ENCODE measurements around the gene PRKN.

- TF ChIP-seq, protein P1, sequence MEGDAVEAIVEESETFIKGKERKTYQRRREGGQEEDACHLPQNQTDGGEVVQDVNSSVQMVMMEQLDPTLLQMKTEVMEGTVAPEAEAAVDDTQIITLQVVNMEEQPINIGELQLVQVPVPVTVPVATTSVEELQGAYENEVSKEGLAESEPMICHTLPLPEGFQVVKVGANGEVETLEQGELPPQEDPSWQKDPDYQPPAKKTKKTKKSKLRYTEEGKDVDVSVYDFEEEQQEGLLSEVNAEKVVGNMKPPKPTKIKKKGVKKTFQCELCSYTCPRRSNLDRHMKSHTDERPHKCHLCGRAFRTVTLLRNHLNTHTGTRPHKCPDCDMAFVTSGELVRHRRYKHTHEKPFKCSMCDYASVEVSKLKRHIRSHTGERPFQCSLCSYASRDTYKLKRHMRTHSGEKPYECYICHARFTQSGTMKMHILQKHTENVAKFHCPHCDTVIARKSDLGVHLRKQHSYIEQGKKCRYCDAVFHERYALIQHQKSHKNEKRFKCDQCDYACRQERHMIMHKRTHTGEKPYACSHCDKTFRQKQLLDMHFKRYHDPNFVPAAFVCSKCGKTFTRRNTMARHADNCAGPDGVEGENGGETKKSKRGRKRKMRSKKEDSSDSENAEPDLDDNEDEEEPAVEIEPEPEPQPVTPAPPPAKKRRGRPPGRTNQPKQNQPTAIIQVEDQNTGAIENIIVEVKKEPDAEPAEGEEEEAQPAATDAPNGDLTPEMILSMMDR (IDR thresholded peaks at IDR 0.05) = no peak
- no peak for TF ChIP-seq ZFX (IDR thresholded peaks at IDR 0.05; ENCODE audit: borderline replicate concordance)
Observed at GRCh38 chr6:162157167-162157870, 570.2 kb downstream of the PRKN start.

All from 22Rv1 (cell line).